ENCODE results near the gene CPEB4.

Gene CPEB4

GRCh38 chr5:173941758-173942401 is 53.7 kb downstream of the CPEB4 start:
- Histone ChIP-seq H3K9me2 (replicated peaks; ENCODE audit: insufficient read depth, low read length) (no peaks in the 10 kb centered on the region), H4K20me1 (ENCODE audit: low read depth, low read length) (peaks cover 10% of the 10 kb centered on the region), H3F3A (ENCODE audit: insufficient read depth) (peaks cover 14% of the 10 kb centered on the region; the same call in 1 of the 2 replicates), H3K9ac (ENCODE audit: low read length) (no peak overlapping the region), H2AFZ (ENCODE audit: low read depth, low read length, severe bottlenecking) (no peak overlapping the region), H3K36me3 (ENCODE audit: low read length) (peaks cover 20% of the 10 kb centered on the region; the same call in 1 of the 2 replicates), H3K27me3 (ENCODE audit: low read length) (no peaks in the 10 kb centered on the region), H3K4me3 (ENCODE audit: insufficient read depth, low read length, poor library complexity, severe bottlenecking) (no peak overlapping the region), H3K79me2 (ENCODE audit: insufficient read depth, low read length) (peaks cover 33% of the 10 kb centered on the region), H3K27ac (ENCODE audit: low read depth, low read length) (no peak overlapping the region), H3K4me2 (ENCODE audit: low read depth, low read length, poor library complexity, severe bottlenecking) (no peak overlapping the region), H3K9me3 (ENCODE audit: insufficient read depth, low read length) (no peaks in the 10 kb centered on the region)
- no peak for TF ChIP-seq EZH2phosphoT487 (conservative IDR thresholded peaks at IDR 0.05; ENCODE audit: low read length)
- no peak for TF ChIP-seq CTCF (IDR thresholded peaks at IDR 0.05; ENCODE audit: insufficient read depth, low read length, poor library complexity, severe bottlenecking)

GRCh38 chr5:173944511-173944910 is 56.4 kb downstream of the CPEB4 start:
- peaks cover 6% of the 10 kb centered on the region; the same call in 1 of the 2 replicates for H4K20me1 ChIP-seq (ENCODE audit: low read depth, low read length)
- H3K27ac ChIP-seq (ENCODE audit: low read depth, low read length) = no peak overlapping the region
- no peak overlapping the region for H3K4me3 ChIP-seq (ENCODE audit: insufficient read depth, low read length, poor library complexity, severe bottlenecking)
- H3K9me2 ChIP-seq (replicated peaks; ENCODE audit: insufficient read depth, low read length) = no peaks in the 10 kb centered on the region
- no peak overlapping the region for H3K9ac ChIP-seq (ENCODE audit: low read length)
- peaks cover 9% of the 10 kb centered on the region; the same call in 1 of the 2 replicates for H3F3A ChIP-seq (ENCODE audit: insufficient read depth)
- peaks cover 15% of the 10 kb centered on the region for H3K79me2 ChIP-seq (ENCODE audit: insufficient read depth, low read length)
- TF ChIP-seq EZH2phosphoT487 (conservative IDR thresholded peaks at IDR 0.05; ENCODE audit: low read length) (no peak), CTCF (IDR thresholded peaks at IDR 0.05; ENCODE audit: insufficient read depth, low read length, poor library complexity, severe bottlenecking) (no peak)
- no peak overlapping the region for H2AFZ ChIP-seq (ENCODE audit: low read depth, low read length, severe bottlenecking)
- peaks cover 24% of the 10 kb centered on the region; the same call in 1 of the 2 replicates for H3K36me3 ChIP-seq (ENCODE audit: low read length)
- no peaks in the 10 kb centered on the region for H3K9me3 ChIP-seq (ENCODE audit: insufficient read depth, low read length)
- H3K27me3 ChIP-seq (ENCODE audit: low read length) = no peaks in the 10 kb centered on the region
- no peak overlapping the region for H3K4me2 ChIP-seq (ENCODE audit: low read depth, low read length, poor library complexity, severe bottlenecking)

GRCh38 chr5:173945160-173945559 is 57.0 kb downstream of the CPEB4 start:
- Histone ChIP-seq H4K20me1 (ENCODE audit: low read depth, low read length) (peaks cover 6% of the 10 kb centered on the region; the same call in 1 of the 2 replicates), H3K27ac (ENCODE audit: low read depth, low read length) (no peak overlapping the region), H3F3A (ENCODE audit: insufficient read depth) (peaks cover 9% of the 10 kb centered on the region; the same call in 1 of the 2 replicates), H2AFZ (ENCODE audit: low read depth, low read length, severe bottlenecking) (no peak overlapping the region), H3K4me2 (ENCODE audit: low read depth, low read length, poor library complexity, severe bottlenecking) (no peak overlapping the region), H3K9me3 (ENCODE audit: insufficient read depth, low read length) (no peaks in the 10 kb centered on the region), H3K4me3 (ENCODE audit: insufficient read depth, low read length, poor library complexity, severe bottlenecking) (no peak overlapping the region), H3K9ac (ENCODE audit: low read length) (no peak overlapping the region), H3K27me3 (ENCODE audit: low read length) (no peaks in the 10 kb centered on the region), H3K79me2 (ENCODE audit: insufficient read depth, low read length) (peaks cover 11% of the 10 kb centered on the region), H3K9me2 (replicated peaks; ENCODE audit: insufficient read depth, low read length) (no peaks in the 10 kb centered on the region), H3K36me3 (ENCODE audit: low read length) (peaks cover 28% of the 10 kb centered on the region)
- TF ChIP-seq EZH2phosphoT487 (conservative IDR thresholded peaks at IDR 0.05; ENCODE audit: low read length) (no peak), CTCF (IDR thresholded peaks at IDR 0.05; ENCODE audit: insufficient read depth, low read length, poor library complexity, severe bottlenecking) (no peak)

Data from SU-DHL-6 (cell line).